ENCODE data around the gene NDUFS2. TPM values are rescaled to one million over a fixed set of nuclear protein-coding genes. Genes with fewer than 3 reads are reported as not detected.

Gene NDUFS2
- total RNA-seq, 2 donors from 2014 or later: 83.5 to 100.0 TPM

DNA sequence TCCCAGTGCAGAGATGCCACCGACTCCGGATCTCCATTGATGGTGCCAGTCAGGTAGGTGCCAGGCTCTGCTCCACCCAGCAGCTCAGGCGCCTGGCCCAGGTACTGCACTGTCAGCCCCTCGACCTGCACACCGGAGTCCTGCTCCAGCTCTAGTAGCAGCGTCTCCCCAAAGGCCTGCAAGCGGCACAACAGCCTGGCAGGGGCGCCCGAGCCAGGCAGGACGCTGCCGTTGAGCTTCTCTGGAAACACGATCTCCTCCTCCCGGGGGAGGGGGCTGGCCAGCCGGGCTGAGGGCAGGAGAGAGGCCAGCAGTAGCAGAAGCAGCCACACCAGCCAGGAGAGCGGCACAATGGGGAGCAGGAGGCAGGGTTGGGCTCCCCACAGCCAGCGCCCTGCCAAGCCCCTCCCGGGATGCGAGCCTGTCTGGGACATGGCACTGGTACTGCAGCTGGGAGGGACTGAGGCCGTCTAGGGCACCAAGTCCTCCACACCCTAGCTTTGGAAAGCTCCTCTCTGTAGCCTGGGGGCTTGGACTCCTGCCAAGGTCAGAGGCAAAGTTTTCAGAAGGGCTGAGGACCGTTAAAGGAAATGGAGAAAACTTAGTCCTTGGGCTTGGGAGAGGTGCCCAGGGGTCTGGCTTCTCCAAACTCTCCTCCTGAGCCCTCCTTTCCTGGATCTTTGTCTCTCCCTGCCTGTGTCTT, 3.8 kb upstream of the NDUFS2 start:
- 48 to 50% methylated on average over 10 to 20 of the region's 20 CpGs for WGBS, 2 experiments (ENCODE audit: insufficient coverage in 1 of 2, insufficient read length in 1 of 2)
- DNase-seq: peak; percentile 90
- peaks cover 2% of the 10 kb centered on the region for H3K36me3 ChIP-seq (ENCODE audit: control insufficient read depth, insufficient read depth, low read length)
- H3K9me3 Mint-ChIP-seq: no peaks in the 10 kb centered on the region
- H3K36me3 Mint-ChIP-seq (ENCODE audit: low read depth): peaks cover 4% of the 10 kb centered on the region
- no peak overlapping the region for H3K27ac Mint-ChIP-seq
- H3K27me3 ChIP-seq (ENCODE audit: control insufficient read depth, insufficient read depth, low read length, poor library complexity, severe bottlenecking): no peaks in the 10 kb centered on the region
- H3K4me3 Mint-ChIP-seq: peak overlapping the region; percentile 30
- H3K9me3 ChIP-seq (ENCODE audit: control insufficient read depth, low read length): no peaks in the 10 kb centered on the region
- H3K9ac ChIP-seq (ENCODE audit: extremely low read depth, low read length, poor library complexity, severe bottlenecking): no peak overlapping the region
- H3K4me1 Mint-ChIP-seq: peaks cover 50% of the 10 kb centered on the region
- peaks cover 15% of the 10 kb centered on the region for H3K4me1 ChIP-seq (ENCODE audit: control insufficient read depth, insufficient read depth, low read length)
- H3K4me3 ChIP-seq (ENCODE audit: low read length): no peak overlapping the region
- TF ChIP-seq, protein P1, sequence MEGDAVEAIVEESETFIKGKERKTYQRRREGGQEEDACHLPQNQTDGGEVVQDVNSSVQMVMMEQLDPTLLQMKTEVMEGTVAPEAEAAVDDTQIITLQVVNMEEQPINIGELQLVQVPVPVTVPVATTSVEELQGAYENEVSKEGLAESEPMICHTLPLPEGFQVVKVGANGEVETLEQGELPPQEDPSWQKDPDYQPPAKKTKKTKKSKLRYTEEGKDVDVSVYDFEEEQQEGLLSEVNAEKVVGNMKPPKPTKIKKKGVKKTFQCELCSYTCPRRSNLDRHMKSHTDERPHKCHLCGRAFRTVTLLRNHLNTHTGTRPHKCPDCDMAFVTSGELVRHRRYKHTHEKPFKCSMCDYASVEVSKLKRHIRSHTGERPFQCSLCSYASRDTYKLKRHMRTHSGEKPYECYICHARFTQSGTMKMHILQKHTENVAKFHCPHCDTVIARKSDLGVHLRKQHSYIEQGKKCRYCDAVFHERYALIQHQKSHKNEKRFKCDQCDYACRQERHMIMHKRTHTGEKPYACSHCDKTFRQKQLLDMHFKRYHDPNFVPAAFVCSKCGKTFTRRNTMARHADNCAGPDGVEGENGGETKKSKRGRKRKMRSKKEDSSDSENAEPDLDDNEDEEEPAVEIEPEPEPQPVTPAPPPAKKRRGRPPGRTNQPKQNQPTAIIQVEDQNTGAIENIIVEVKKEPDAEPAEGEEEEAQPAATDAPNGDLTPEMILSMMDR (conservative IDR thresholded peaks at IDR 0.05): peak; percentile 48
- H3K27me3 Mint-ChIP-seq (ENCODE audit: insufficient read depth): no peaks in the 10 kb centered on the region
- H3K27ac ChIP-seq (ENCODE audit: low read depth, low read length): no peak overlapping the region

DNA sequence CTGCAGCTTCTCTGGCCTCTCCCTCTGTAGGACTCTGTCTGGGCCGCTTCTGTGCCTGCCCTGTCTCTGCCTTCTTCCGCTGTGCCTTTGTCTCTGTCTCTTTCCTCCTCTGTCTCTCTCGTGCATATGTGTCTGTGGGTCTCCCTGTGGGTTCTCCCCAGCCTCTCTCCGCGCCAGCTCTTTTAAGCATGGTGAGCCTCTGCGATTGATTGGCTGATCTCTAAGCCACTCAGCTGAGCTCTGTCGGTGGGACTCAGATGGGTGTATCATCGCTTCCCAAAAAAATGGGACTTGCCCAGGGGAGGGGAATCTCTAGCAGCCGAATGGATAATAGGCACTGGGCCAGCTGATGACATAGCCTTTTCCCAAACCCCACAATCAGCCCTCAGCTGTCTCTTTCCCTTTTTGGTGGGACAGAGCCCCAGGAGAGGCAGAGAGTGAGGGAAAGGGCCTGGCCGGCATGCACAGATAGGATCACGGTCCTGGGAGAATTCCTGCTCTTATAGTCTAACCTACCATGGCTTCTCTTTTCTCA, 3.2 kb upstream of the NDUFS2 start, which contains the start of gene ADAMTS4:
Gene ADAMTS4 (minus strand): TSS at position 158 of the 535 bp plus-strand sequence. CDS start 427 bp downstream, outside the sequence.
- Histone ChIP-seq H3K27ac (ENCODE audit: low read depth, low read length) (no peak within 1 kb of the TSS), H3K9ac (ENCODE audit: extremely low read depth, low read length, poor library complexity, severe bottlenecking) (no peak within 1 kb of the TSS), H3K4me1 (ENCODE audit: control insufficient read depth, insufficient read depth, low read length) (peaks cover 18% of the 10 kb centered on the region), H3K36me3 (ENCODE audit: control insufficient read depth, insufficient read depth, low read length) (peaks cover 8% of the 10 kb centered on the region), H3K9me3 (ENCODE audit: control insufficient read depth, low read length) (no peaks in the 10 kb centered on the region), H3K4me3 (ENCODE audit: low read length) (no peak within 1 kb of the TSS), H3K27me3 (ENCODE audit: control insufficient read depth, insufficient read depth, low read length, poor library complexity, severe bottlenecking) (no peaks in the 10 kb centered on the region)
- 70 to 85% methylated on average over 8 to 11 of the region's 11 CpGs for WGBS, 2 experiments (ENCODE audit: insufficient coverage in 1 of 2, insufficient read length in 1 of 2)
- Mint-ChIP-seq H3K36me3 (ENCODE audit: low read depth) (peaks cover 8% of the 10 kb centered on the region), H3K4me3 (peak within 1 kb of the TSS; percentile 30), H3K27ac (no peak within 1 kb of the TSS), H3K27me3 (ENCODE audit: insufficient read depth) (no peaks in the 10 kb centered on the region), H3K9me3 (no peaks in the 10 kb centered on the region), H3K4me1 (peaks cover 50% of the 10 kb centered on the region)
- DNase-seq: peak; percentile 83
- TF ChIP-seq, protein P1 (conservative IDR thresholded peaks at IDR 0.05): no peak

- H3K4me1 ChIP-seq (ENCODE audit: control insufficient read depth, insufficient read depth, low read length): peaks cover 18% of the 10 kb centered on the region
- no peak overlapping the region for H3K9ac ChIP-seq (ENCODE audit: extremely low read depth, low read length, poor library complexity, severe bottlenecking)
- H3K27ac Mint-ChIP-seq: no peak overlapping the region
- no peaks in the 10 kb centered on the region for H3K9me3 ChIP-seq (ENCODE audit: control insufficient read depth, low read length)
- TF ChIP-seq, protein P1 (conservative IDR thresholded peaks at IDR 0.05): no peak
- H3K27me3 Mint-ChIP-seq (ENCODE audit: insufficient read depth): no peaks in the 10 kb centered on the region
- H3K4me3 ChIP-seq (ENCODE audit: low read length): no peak overlapping the region
- 53 to 80% methylated on average over 3 to 5 of the region's 5 CpGs for WGBS, 2 experiments (ENCODE audit: insufficient coverage in 1 of 2, insufficient read length in 1 of 2)
- no peaks in the 10 kb centered on the region for H3K9me3 Mint-ChIP-seq
- H3K36me3 Mint-ChIP-seq (ENCODE audit: low read depth): peaks cover 14% of the 10 kb centered on the region
- H3K27ac ChIP-seq (ENCODE audit: low read depth, low read length): no peak overlapping the region
- H3K4me3 Mint-ChIP-seq: no peak overlapping the region
- H3K4me1 Mint-ChIP-seq: peaks cover 50% of the 10 kb centered on the region
- peaks cover 14% of the 10 kb centered on the region for H3K36me3 ChIP-seq (ENCODE audit: control insufficient read depth, insufficient read depth, low read length)
- peak; percentile 45 for DNase-seq
- H3K27me3 ChIP-seq (ENCODE audit: control insufficient read depth, insufficient read depth, low read length, poor library complexity, severe bottlenecking): no peaks in the 10 kb centered on the region
Measured at GRCh38 chr1:161199506-161200139, 2.5 kb upstream of the NDUFS2 start.
